ENCODE results near the gene CD83.

The CD83 gene

DNA sequence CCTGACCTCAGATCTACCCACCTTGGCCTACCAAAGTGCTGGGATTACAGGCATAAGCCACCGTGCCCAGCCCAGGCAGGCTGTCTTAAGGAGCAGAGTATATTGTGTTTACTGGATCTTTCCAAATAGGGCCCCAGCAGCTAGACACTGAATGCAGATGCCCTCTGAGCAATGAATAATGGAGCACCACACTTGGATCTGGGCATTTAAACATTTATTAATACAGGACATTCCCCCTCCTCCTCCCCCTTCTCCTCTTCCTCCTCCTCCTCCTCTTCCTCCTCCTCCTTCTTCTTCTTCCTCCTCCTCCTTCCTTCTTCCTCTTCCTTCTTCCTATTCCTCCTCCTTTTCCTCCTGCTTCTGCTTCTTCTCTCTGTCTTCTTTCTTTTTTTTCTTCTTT lies 34.2 kb downstream of the CD83 start:
- no peak for DNase-seq

DNA sequence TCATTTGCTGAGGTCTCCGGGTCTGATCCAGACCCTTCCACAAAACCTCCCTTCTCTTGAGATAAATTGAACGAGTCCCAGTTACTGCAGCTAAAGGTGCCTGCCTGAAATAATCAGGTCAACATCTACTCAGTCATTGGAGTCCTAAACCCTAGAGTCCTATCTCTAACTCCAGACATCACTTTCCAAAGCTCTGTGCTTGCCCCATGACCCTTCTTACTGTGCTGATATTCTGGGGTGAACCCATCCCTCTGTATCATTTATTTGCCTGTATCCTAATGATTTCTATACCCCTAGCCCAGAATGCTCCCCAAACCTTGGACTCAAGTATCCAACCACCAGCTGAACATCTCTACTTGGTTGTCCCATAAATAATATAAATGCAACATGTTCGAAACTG lies 35.7 kb downstream of the CD83 start:
- DNase-seq = no peak

GRCh38 chr6:14159090-14159489 lies 41.5 kb downstream of the CD83 start:
- no peak for DNase-seq

GRCh38 chr6:14162826-14163225 lies 45.3 kb downstream of the CD83 start:
- no peak for DNase-seq

DNA sequence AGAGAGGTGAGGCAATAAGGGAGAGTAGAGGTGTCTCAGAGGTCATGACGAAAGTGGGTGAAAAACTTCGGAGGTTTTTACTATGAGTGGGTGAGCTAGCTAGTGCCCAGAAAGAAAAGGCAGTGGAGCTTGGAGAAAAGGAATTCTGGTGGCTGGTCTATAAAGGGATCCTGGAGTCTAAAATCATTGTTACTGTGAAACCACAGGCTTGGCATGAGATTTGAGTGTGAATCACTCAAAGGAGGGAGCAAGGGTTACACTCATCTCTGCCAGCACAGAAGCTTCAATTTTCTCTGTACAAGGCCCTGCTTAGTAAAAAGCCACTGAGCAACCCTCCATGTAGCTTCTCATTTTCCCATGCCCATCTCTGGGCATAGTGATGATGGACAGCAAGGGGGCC lies 47.5 kb downstream of the CD83 start:
- no peak for DNase-seq

- no peak for DNase-seq
Observed at GRCh38 chr6:14166839-14167238, 49.3 kb downstream of the CD83 start.

DNA sequence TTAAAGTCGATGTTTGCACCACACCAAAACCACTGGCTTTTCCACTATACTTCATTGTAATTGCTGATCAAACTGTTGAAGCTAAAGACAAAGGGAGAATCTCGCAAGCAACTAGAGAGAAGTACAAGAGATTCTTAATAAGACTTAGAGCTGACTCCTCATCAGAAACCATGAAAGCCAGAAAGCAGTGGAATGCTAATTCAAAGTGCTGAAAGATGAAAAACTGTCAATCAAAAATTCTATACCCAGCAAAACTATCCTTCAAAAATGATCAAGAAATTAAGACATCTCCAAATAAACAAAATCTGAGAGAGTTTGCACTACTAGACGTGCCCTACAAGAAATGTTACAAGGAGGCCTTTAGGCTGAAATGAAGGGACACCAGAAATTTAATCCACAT lies 52.6 kb downstream of the CD83 start:
- DNase-seq = no peak

DNA sequence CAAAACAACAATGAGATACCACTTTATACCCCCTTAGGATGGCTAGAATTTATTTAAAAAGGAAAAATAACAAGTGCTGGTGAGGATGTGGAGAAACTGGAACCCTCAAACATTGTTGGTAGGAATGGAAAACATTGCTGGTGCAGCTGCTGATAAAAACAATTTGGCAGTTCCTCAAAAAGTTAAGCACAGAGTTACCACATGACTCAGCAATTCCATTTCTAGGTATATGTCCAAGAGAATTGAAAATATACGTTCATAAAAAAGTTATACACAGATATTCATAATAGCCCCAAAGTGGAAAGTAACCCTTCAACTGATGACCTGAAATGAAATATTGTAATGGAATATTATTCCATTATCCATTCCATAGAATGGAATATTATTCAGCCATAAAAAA lies 55.0 kb downstream of the CD83 start:
- no peak for DNase-seq

- DNase-seq = no peak
Observed at GRCh38 chr6:14174226-14174625, 56.7 kb downstream of the CD83 start.

- no peak for DNase-seq
Observed at GRCh38 chr6:14174996-14175395, 57.4 kb downstream of the CD83 start.

GRCh38 chr6:14176429-14176828 lies 58.9 kb downstream of the CD83 start:
- DNase-seq = no peak

GRCh38 chr6:14177413-14178082 lies 60.0 kb downstream of the CD83 start:
- no peak for DNase-seq

GRCh38 chr6:14178083-14178445 lies 60.5 kb downstream of the CD83 start:
- DNase-seq = no peak

GRCh38 chr6:14180609-14181008 lies 63.0 kb downstream of the CD83 start:
- DNase-seq = no peak

DNA sequence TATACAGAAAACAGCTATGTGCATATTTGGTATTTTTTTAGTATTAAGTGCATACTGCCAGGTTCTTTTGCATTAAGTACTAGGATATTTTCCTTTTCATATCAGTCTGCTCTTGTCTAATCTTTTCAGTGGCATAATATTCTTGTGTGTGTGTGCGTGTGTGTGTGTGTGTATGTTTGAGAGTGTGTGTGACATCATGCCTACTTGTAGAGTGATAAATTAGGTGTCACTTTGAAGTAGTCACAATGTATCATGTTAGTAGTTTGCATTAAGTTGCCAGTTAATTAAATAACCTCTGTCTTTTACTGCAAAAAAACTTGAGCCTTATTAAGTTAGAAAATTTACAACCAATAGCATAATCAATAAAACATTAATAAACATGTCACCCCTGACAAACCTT lies 65.3 kb downstream of the CD83 start:
- DNase-seq = no peak
